Keratinocyte (primary cell): Measurements from ENCODE around the gene ZC3H12C. TPM values are rescaled to one million over a fixed set of nuclear protein-coding genes. Genes with fewer than 3 reads are reported as not detected.
A peak's percentile ranks its signal among the peaks of the same experiment; 100 is the strongest.
"Not testable (repeated sequence)": the region's sequence is repeated elsewhere in the genome, so short reads cannot be mapped to it uniquely, and the experiment has no call there.

ENCODE experiments used
- DNase-seq: peaks from one replicate; pipeline ENCODE4 v3.0.0-alpha.2; 2011; ENCODE audit warnings: low read depth, missing footprints, low spot score
- FAIRE-seq: peaks from 2 replicates; lab custom pipeline; 2011; peaks lifted over from hg19 to GRCh38; lab: Jason Lieb, UNC
- H2AFZ ChIP-seq: 2 replicates; pipeline ENCODE4 v1.6.0; 2012; ENCODE audit warnings: low read length, control low read depth, inconsistent platforms; ENCODE audit not compliant: control insufficient read depth
- H3K27ac ChIP-seq: 2 replicates; pipeline ENCODE4 v1.5.1; 2011; ENCODE audit warnings: low read length; ENCODE audit not compliant: control insufficient read depth, insufficient read depth
- H3K27me3 ChIP-seq: 3 replicates; pipeline ENCODE4 v1.6.0; 2011; ENCODE audit warnings: low read length; ENCODE audit not compliant: control insufficient read depth, insufficient read depth; ENCODE audit errors: extremely low read depth
- H3K36me3 ChIP-seq, 2 experiments: 2 replicates in 1 of 2; 3 replicates in 1 of 2; pipeline ENCODE4 v1.5.1; 2011; ENCODE audit warnings: low read length in 2 of 2, mild to moderate bottlenecking in 1 of 2; ENCODE audit not compliant: control insufficient read depth in 2 of 2, insufficient read depth in 2 of 2; ENCODE audit errors: extremely low read depth in 1 of 2
- H3K4me1 ChIP-seq: 3 replicates; pipeline ENCODE4 v1.5.1; 2011; ENCODE audit warnings: low read length; ENCODE audit not compliant: control insufficient read depth, insufficient read depth; ENCODE audit errors: extremely low read depth
- H3K4me2 ChIP-seq: 3 replicates; pipeline ENCODE4 v1.6.0; 2011; ENCODE audit warnings: low read depth, low read length; ENCODE audit not compliant: control insufficient read depth, insufficient read depth; ENCODE audit errors: extremely low read depth
- H3K4me3 ChIP-seq, 3 experiments: fragments of 200-600 bp in 1 of 3; sonication (generic) in 1 of 3; 2 replicates in 2 of 3; 3 replicates in 1 of 3; pipeline ENCODE4 v1.5.1; 2011 to 2016; ENCODE audit warnings: low read length in 3 of 3, mild to moderate bottlenecking in 3 of 3, control low read depth in 2 of 3, inconsistent platforms in 1 of 3, low read depth in 1 of 3, mixed read lengths in 1 of 3, mixed run types in 1 of 3, moderate library complexity in 1 of 3; ENCODE audit not compliant: control insufficient read depth in 2 of 3, insufficient read depth in 2 of 3; ENCODE audit errors: extremely low read depth in 1 of 3
- H3K79me2 ChIP-seq: 2 replicates; pipeline ENCODE4 v1.6.0; 2012; ENCODE audit warnings: low read length; ENCODE audit not compliant: control insufficient read depth, insufficient read depth
- H3K9ac ChIP-seq: 3 replicates; pipeline ENCODE4 v1.6.0; 2011; ENCODE audit warnings: low read length; ENCODE audit not compliant: control insufficient read depth, insufficient read depth; ENCODE audit errors: extremely low read depth
- H3K9me1 ChIP-seq: 3 replicates; pipeline ENCODE4 v1.6.0; 2011; ENCODE audit warnings: low read length; ENCODE audit not compliant: control insufficient read depth, insufficient read depth; ENCODE audit errors: extremely low read depth
- H3K9me3 ChIP-seq: 2 replicates; pipeline ENCODE4 v1.5.1; 2012; ENCODE audit warnings: low read depth, low read length; ENCODE audit not compliant: control insufficient read depth
- H4K20me1 ChIP-seq: 3 replicates; pipeline ENCODE4 v1.6.0; 2011; ENCODE audit warnings: low read length; ENCODE audit not compliant: control insufficient read depth, insufficient read depth; ENCODE audit errors: extremely low read depth
- EZH2 ChIP-seq: IDR thresholded peaks from one replicate; pipeline ENCODE4 v1.6.1; 2012; ENCODE audit warnings: inconsistent platforms, mild to moderate bottlenecking, low read length, moderate library complexity
- dilution Hi-C: fragments of 300-500 bp; cut with MboI; formaldehyde crosslinking; loops from one replicate; pipeline ENCODE4 v1.7.0; 2020; ENCODE audit warnings: low sequenced_read_pairs; ENCODE audit not compliant: extremely low pct_ligation_motif_present
- polyA plus RNA-seq, 5 experiments: library from polyadenylated mRNA; depleted of rRNA in 3 of 5; stranded (reverse) in 3 of 5; stranded (forward) in 1 of 5; unstranded in 1 of 5; fragments of >200 nt; gene quantifications; 1 replicate in 1 of 5; 2 replicates in 3 of 5; 3 replicates in 1 of 5; pipeline versions ENCODE4 v1.2.1 to v1.2.3, GENCODE V29; 2011 to 2012; ENCODE audit warnings: missing spikeins in 2 of 5, low read depth in 1 of 5, low replicate concordance in 1 of 5
- TF ChIP-seq, protein P1 (sequence below), 3 experiments: IDR thresholded peaks in 1 of 3; conservative IDR thresholded peaks in 1 of 3; optimal IDR thresholded peaks in 1 of 3; 2 replicates in 2 of 3; 3 replicates in 1 of 3; pipeline versions ENCODE3 to v1.5.1; 2011; ENCODE audit warnings: low read length in 3 of 3, mild to moderate bottlenecking in 3 of 3, moderate library complexity in 2 of 3, control low read depth in 1 of 3, inconsistent platforms in 1 of 3; ENCODE audit not compliant: insufficient read depth in 2 of 3; ENCODE audit errors: extremely low read depth in 1 of 3

The ZC3H12C gene
- polyA plus RNA-seq, 1 donor (not counting 4 experiments of a cell fraction or from before 2014, with no cell fraction given), result 13.9 TPM

DNA sequence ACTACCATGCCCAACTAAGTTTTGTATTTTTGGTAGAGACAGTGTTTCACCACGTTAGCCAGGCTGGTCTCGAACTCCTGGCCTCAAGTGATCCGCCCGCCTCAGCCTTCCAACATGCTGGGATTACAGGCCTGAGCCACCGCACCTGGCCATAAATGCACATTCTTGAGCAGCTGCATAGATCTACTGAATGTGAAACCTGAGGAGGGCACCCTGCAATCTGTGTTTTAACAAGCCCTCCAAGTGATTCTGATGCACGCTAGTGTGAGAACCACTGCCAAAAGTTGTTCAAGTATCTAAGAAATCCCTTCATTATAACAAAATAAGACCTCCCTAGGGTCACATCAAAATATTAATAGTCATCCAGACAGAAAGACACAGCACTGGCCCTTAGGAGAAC, 113.9 kb downstream of the ZC3H12C start:
- dilution Hi-C loops, result no loop called here
- DNase-seq (no peak), FAIRE-seq (no peak)
- Histone ChIP-seq H3K4me2 (no peak overlapping the region), H3K36me3 (no peaks in the 10 kb centered on the region), H3K27me3 (no peaks in the 10 kb centered on the region), H2AFZ (no peak overlapping the region), H4K20me1 (no peaks in the 10 kb centered on the region), H3K27ac (no peak overlapping the region), H3K9me1 (no peaks in the 10 kb centered on the region), H3K9ac (no peak overlapping the region), H3K4me1 (no peaks in the 10 kb centered on the region), H3K9me3 (no peaks in the 10 kb centered on the region), H3K4me3 (no peak overlapping the region), H3K79me2 (no peaks in the 10 kb centered on the region)
- TF ChIP-seq EZH2, result no peak
- TF ChIP-seq, protein P1, sequence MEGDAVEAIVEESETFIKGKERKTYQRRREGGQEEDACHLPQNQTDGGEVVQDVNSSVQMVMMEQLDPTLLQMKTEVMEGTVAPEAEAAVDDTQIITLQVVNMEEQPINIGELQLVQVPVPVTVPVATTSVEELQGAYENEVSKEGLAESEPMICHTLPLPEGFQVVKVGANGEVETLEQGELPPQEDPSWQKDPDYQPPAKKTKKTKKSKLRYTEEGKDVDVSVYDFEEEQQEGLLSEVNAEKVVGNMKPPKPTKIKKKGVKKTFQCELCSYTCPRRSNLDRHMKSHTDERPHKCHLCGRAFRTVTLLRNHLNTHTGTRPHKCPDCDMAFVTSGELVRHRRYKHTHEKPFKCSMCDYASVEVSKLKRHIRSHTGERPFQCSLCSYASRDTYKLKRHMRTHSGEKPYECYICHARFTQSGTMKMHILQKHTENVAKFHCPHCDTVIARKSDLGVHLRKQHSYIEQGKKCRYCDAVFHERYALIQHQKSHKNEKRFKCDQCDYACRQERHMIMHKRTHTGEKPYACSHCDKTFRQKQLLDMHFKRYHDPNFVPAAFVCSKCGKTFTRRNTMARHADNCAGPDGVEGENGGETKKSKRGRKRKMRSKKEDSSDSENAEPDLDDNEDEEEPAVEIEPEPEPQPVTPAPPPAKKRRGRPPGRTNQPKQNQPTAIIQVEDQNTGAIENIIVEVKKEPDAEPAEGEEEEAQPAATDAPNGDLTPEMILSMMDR (optimal IDR thresholded peaks at IDR 0.05 in 1 of 3, IDR thresholded peaks at IDR 0.05 in 1 of 3, conservative IDR thresholded peaks at IDR 0.05 in 1 of 3; ENCODE audit: extremely low read depth in 1 of 3, insufficient read depth in 2 of 3, low read length in 3 of 3), result no peak

DNA sequence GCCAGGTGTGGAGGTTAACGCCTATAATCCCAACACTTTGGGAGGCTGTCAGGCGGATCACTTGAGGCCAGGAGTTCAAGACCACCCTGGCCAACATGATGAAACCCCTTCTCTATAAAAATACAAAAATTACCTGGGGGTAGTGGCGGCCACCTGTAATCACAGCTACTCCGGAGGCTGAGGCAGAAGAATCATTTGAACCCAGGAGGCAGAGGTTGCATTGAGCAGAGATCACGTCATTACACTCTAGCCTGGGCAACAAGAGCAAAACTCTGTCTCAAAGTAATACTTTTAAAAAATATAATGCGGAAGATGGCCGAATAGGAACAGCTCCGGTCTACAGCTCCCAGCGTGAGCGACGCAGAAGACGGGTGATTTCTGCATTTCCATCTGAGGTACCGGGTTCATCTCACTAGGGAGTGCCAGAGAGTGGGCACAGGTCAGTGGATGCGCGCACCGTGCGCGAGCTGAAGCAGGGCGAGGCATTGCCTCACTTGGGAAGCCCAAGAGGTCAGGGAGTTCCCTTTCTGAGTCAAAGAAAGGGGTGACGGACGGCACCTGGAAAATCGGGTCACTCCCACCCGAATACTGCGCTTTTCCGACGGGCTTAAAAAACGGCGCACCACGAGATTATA, 115.6 kb downstream of the ZC3H12C start:
- dilution Hi-C loops, H3K9me3 ChIP-seq, H3K79me2 ChIP-seq, H3K4me1 ChIP-seq, H3K9ac ChIP-seq, H2AFZ ChIP-seq, H3K27me3 ChIP-seq, DNase-seq, H4K20me1 ChIP-seq, FAIRE-seq, H3K36me3 ChIP-seq, H3K27ac ChIP-seq, H3K4me3 ChIP-seq, H3K9me1 ChIP-seq: not testable (repeated sequence)
- H3K4me2 ChIP-seq, result peak overlapping the region; percentile 16

DNA sequence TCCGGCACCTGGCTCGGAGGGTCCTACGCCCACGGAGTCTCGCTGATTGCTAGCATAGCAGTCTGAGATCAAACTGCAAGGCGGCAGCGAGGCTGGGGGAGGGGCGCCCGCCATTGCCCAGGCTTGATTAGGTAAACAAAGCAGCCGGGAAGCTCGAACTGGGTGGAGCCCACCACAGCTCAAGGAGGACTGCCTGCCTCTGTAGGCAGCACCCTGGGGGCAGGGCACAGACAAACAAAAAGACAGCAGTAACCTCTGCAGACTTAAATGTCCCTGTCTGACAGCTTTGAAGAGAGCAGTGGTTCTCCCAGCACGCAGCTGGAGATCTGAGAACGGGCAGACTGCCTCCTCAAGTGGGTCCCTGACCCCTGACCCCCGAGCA, 116.1 kb downstream of the ZC3H12C start:
- H3K4me1 ChIP-seq, H3K4me3 ChIP-seq, dilution Hi-C loops, H3K9me1 ChIP-seq, H3K9me3 ChIP-seq, H3K9ac ChIP-seq, FAIRE-seq, DNase-seq, H3K4me2 ChIP-seq, H3K27ac ChIP-seq, H3K79me2 ChIP-seq, H2AFZ ChIP-seq, H3K36me3 ChIP-seq, H3K27me3 ChIP-seq, H4K20me1 ChIP-seq: not testable (repeated sequence)
